Breast epithelium (tissue), 3 donors: ENCODE data around the gene MGAT4D.

Experiments used
- CTCF ChIP-seq, 3 donors: fragments of 450-650 bp; IDR thresholded peaks; one replicate each; pipeline ENCODE4 v1.5.1; 2016 to 2017; ENCODE audit warnings: antibody characterized with exemption in 3 of 3, mild to moderate bottlenecking in 3 of 3, moderate library complexity in 3 of 3
- POLR2A ChIP-seq: fragments of 450-650 bp; IDR thresholded peaks from one replicate; pipeline ENCODE4 v1.6.1; 2016; ENCODE audit warnings: antibody characterized with exemption, mild to moderate bottlenecking, moderate library complexity
- POLR2AphosphoS5 ChIP-seq, 3 donors: sonication (generic); formaldehyde crosslinking; IDR thresholded peaks; one replicate each; pipeline ENCODE4 v1.6.1; 2017; ENCODE audit warnings: antibody characterized with exemption in 3 of 3

GRCh38 chr4:140497405-140497746 is 717 bp downstream of the MGAT4D start:
- TF ChIP-seq CTCF (IDR thresholded peaks at IDR 0.05), result no peak
- no peak for TF ChIP-seq POLR2AphosphoS5 (IDR thresholded peaks at IDR 0.05)
- TF ChIP-seq POLR2A, result no peak
